Posterior vena cava (tissue), 2 donors: Measurements from ENCODE around the gene ANKDD1B. TPM values are rescaled to one million over a fixed set of nuclear protein-coding genes. Genes with fewer than 3 reads are reported as not detected.

ENCODE experiments used
- DNase-seq: peaks from one replicate; pipeline ENCODE4 v3.0.0-alpha.2; 2020; ENCODE audit warnings: low spot score
- intact Hi-C, 2 donors: fragments of 100-400 bp; cut with DNase I; formaldehyde crosslinking; loops; one replicate each; pipeline versions ENCODE4 v1.14.1 to v1.14.2; 2022 to 2023
- total RNA-seq, 2 donors: library from RNA; stranded (reverse); fragmentation: NEBNext Ultra II Directional; extraction: Animal tissue kit (Norgen Biotek cat#: 25700); gene quantifications; one replicate each; pipeline ENCODE4 v1.2.1, GENCODE V29; 2021
- donor health status: DM: yes; HTN: yes; CAD: no.
- donor health status: DM: yes; HTN: yes; CAD: no.

ANKDD1B gene
- total RNA-seq, 2 donors from 2014 or later = 0.93 TPM; not detected in 1

GRCh38 chr5:75612901-75613300, 1.6 kb downstream of the ANKDD1B start:
- DNase-seq = no peak
- intact Hi-C loops = no loop called here

- DNase-seq = no peak
- intact Hi-C loops = no loop called here
These were observed 2.9 kb downstream of the ANKDD1B start for GRCh38 chr5:75614176-75614575.

GRCh38 chr5:75616371-75616881, 5.2 kb downstream of the ANKDD1B start:
- no peak for DNase-seq
- intact Hi-C loops = no loop called here

GRCh38 chr5:75616971-75617621, 5.8 kb downstream of the ANKDD1B start:
- no peak for DNase-seq

GRCh38 chr5:75617736-75618352, 6.6 kb downstream of the ANKDD1B start:
- intact Hi-C loops = no loop called here
- DNase-seq = no peak

More at GRCh38 chr5:75616971-75617621, 5.8 kb downstream of the ANKDD1B start:
- intact Hi-C loops = no loop called here

- intact Hi-C loops = no loop called here
- DNase-seq = no peak
These were observed 9.1 kb downstream of the ANKDD1B start for GRCh38 chr5:75620184-75620959.

GRCh38 chr5:75622564-75622963, 11.3 kb downstream of the ANKDD1B start:
- intact Hi-C loops = no loop called here
- no peak for DNase-seq

GRCh38 chr5:75623846-75624245, 12.6 kb downstream of the ANKDD1B start:
- intact Hi-C loops = no loop called here
- DNase-seq = no peak

GRCh38 chr5:75626959-75627358, 15.7 kb downstream of the ANKDD1B start:
- DNase-seq = no peak
- intact Hi-C loops = no loop called here

GRCh38 chr5:75627801-75628200, 16.5 kb downstream of the ANKDD1B start:
- DNase-seq = no peak
- intact Hi-C loops = no loop called here

GRCh38 chr5:75630875-75631274, 19.6 kb downstream of the ANKDD1B start:
- intact Hi-C loops = no loop called here

GRCh38 chr5:75632321-75632720, 21.1 kb downstream of the ANKDD1B start:
- DNase-seq = no peak
- intact Hi-C loops = no loop called here

More at GRCh38 chr5:75630875-75631274, 19.6 kb downstream of the ANKDD1B start:
- DNase-seq = no peak

- intact Hi-C loops = no loop called here
- no peak for DNase-seq
These were observed 26.7 kb downstream of the ANKDD1B start for GRCh38 chr5:75637949-75638348.

GRCh38 chr5:75639535-75640311, 28.5 kb downstream of the ANKDD1B start:
- intact Hi-C loops = no loop called here

GRCh38 chr5:75640395-75640794, 29.1 kb downstream of the ANKDD1B start:
- no peak for DNase-seq
- intact Hi-C loops = no loop called here

More at GRCh38 chr5:75639535-75640311, 28.5 kb downstream of the ANKDD1B start:
- DNase-seq = no peak

GRCh38 chr5:75640826-75641225, 29.6 kb downstream of the ANKDD1B start:
- intact Hi-C loops = no loop called here
- no peak for DNase-seq

- no peak for DNase-seq
- intact Hi-C loops = no loop called here
These were observed 37.5 kb downstream of the ANKDD1B start for GRCh38 chr5:75648712-75649111.

GRCh38 chr5:75651575-75652238, 40.5 kb downstream of the ANKDD1B start:
- intact Hi-C loops = no loop called here
- DNase-seq = no peak

- DNase-seq = no peak
- intact Hi-C loops = no loop called here
These were observed 42.3 kb downstream of the ANKDD1B start for GRCh38 chr5:75653521-75653920.
